Memory B cell (primary cell): ENCODE measurements around the gene SCD5.

Experiments used
- ATAC-seq: fragments of 150-1000 bp; cut with Tn5 transposase; 2 replicates; pipeline ENCODE4 v1.10.0; 2021; ENCODE audit warnings: low read depth, mild to moderate bottlenecking, moderate library complexity
- DNase-seq, 2 donors: peaks; one replicate each; pipeline ENCODE4 v3.0.0; 2022; ENCODE audit warnings: low spot score in 2 of 2
- H3K27ac Mint-ChIP-seq: one replicate; pipeline ENCODE4 v1.8.0; 2022; ENCODE audit warnings: mild to moderate bottlenecking, moderate library complexity, mixed read lengths
- H3K27me3 Mint-ChIP-seq: one replicate; pipeline ENCODE4 v1.8.0; 2022; ENCODE audit warnings: mixed read lengths
- H3K36me3 Mint-ChIP-seq: one replicate; pipeline ENCODE4 v1.8.0; 2022; ENCODE audit warnings: mild to moderate bottlenecking, mixed read lengths
- H3K4me1 Mint-ChIP-seq: one replicate; pipeline ENCODE4 v1.8.0; 2022; ENCODE audit warnings: mixed read lengths
- H3K4me3 Mint-ChIP-seq: one replicate; pipeline ENCODE4 v1.8.0; 2022; ENCODE audit warnings: mild to moderate bottlenecking, moderate library complexity, mixed read lengths
- H3K9me3 Mint-ChIP-seq: one replicate; pipeline ENCODE4 v1.8.0; 2022; ENCODE audit warnings: mixed read lengths

SCD5 gene

GRCh38 chr4:82744284-82744968 is 54.2 kb downstream of the SCD5 start:
- Mint-ChIP-seq H3K4me3 (no peak overlapping the region), H3K4me1 (peaks cover under 1% of the 10 kb centered on the region), H3K9me3 (no peaks in the 10 kb centered on the region), H3K27me3 (peaks cover 21% of the 10 kb centered on the region), H3K27ac (no peak overlapping the region), H3K36me3 (no peaks in the 10 kb centered on the region)
- ATAC-seq (no peak), DNase-seq (no peak)

GRCh38 chr4:82741188-82741587 is 57.4 kb downstream of the SCD5 start:
- H3K27me3 Mint-ChIP-seq, result peaks cover 19% of the 10 kb centered on the region
- H3K36me3 Mint-ChIP-seq, result no peaks in the 10 kb centered on the region
- H3K27ac Mint-ChIP-seq, result no peak overlapping the region
- ATAC-seq (no peak), DNase-seq (no peak)
- no peak overlapping the region for H3K4me3 Mint-ChIP-seq
- H3K4me1 Mint-ChIP-seq, result peaks cover 2% of the 10 kb centered on the region
- H3K9me3 Mint-ChIP-seq, result no peaks in the 10 kb centered on the region

GRCh38 chr4:82739287-82740190 is 59.1 kb downstream of the SCD5 start:
- DNase-seq (peak; percentile 34 to 38), ATAC-seq (peak; percentile 92)
- peaks cover 12% of the 10 kb centered on the region for H3K27me3 Mint-ChIP-seq

GRCh38 chr4:82737354-82737753 is 61.2 kb downstream of the SCD5 start:
- Mint-ChIP-seq H3K27ac (no peak overlapping the region), H3K27me3 (peaks cover 19% of the 10 kb centered on the region), H3K4me3 (no peak overlapping the region)

More at GRCh38 chr4:82739287-82740190, 59.1 kb downstream of the SCD5 start:
- H3K36me3 Mint-ChIP-seq, result no peaks in the 10 kb centered on the region
- no peak overlapping the region for H3K4me3 Mint-ChIP-seq
- H3K27ac Mint-ChIP-seq, result no peak overlapping the region
- H3K9me3 Mint-ChIP-seq, result no peaks in the 10 kb centered on the region
- H3K4me1 Mint-ChIP-seq, result peaks cover 2% of the 10 kb centered on the region

GRCh38 chr4:82733636-82734035 is 65.0 kb downstream of the SCD5 start:
- ATAC-seq (no peak), DNase-seq (no peak)
- Mint-ChIP-seq H3K9me3 (no peaks in the 10 kb centered on the region), H3K4me1 (no peaks in the 10 kb centered on the region), H3K27me3 (peaks cover 15% of the 10 kb centered on the region), H3K36me3 (no peaks in the 10 kb centered on the region), H3K27ac (no peak overlapping the region), H3K4me3 (no peak overlapping the region)

More at GRCh38 chr4:82737354-82737753, 61.2 kb downstream of the SCD5 start:
- Mint-ChIP-seq H3K36me3 (no peaks in the 10 kb centered on the region), H3K9me3 (no peaks in the 10 kb centered on the region), H3K4me1 (peaks cover 2% of the 10 kb centered on the region)
- ATAC-seq (no peak), DNase-seq (no peak)

GRCh38 chr4:82728301-82728700 is 70.3 kb downstream of the SCD5 start:
- Mint-ChIP-seq H3K27me3 (peaks cover 7% of the 10 kb centered on the region), H3K27ac (no peak overlapping the region)
- no peak for DNase-seq

GRCh38 chr4:82726596-82726995 is 72.0 kb downstream of the SCD5 start:
- Mint-ChIP-seq H3K36me3 (no peaks in the 10 kb centered on the region), H3K27ac (no peak overlapping the region), H3K4me3 (no peak overlapping the region), H3K27me3 (peaks cover 1% of the 10 kb centered on the region), H3K9me3 (no peaks in the 10 kb centered on the region), H3K4me1 (no peaks in the 10 kb centered on the region)
- ATAC-seq (no peak), DNase-seq (no peak)

More at GRCh38 chr4:82728301-82728700, 70.3 kb downstream of the SCD5 start:
- Mint-ChIP-seq H3K9me3 (no peaks in the 10 kb centered on the region), H3K36me3 (no peaks in the 10 kb centered on the region), H3K4me3 (no peak overlapping the region), H3K4me1 (no peaks in the 10 kb centered on the region)
- ATAC-seq, result no peak

GRCh38 chr4:82721819-82722423 is 76.7 kb downstream of the SCD5 start:
- Mint-ChIP-seq H3K36me3 (no peaks in the 10 kb centered on the region), H3K4me3 (no peak overlapping the region), H3K27ac (no peak overlapping the region), H3K4me1 (no peaks in the 10 kb centered on the region), H3K9me3 (no peaks in the 10 kb centered on the region), H3K27me3 (peaks cover 2% of the 10 kb centered on the region)
- DNase-seq (no peak), ATAC-seq (no peak)

GRCh38 chr4:82718162-82718940 is 80.2 kb downstream of the SCD5 start:
- H3K27ac Mint-ChIP-seq, result no peak overlapping the region
- DNase-seq (no peak), ATAC-seq (no peak)
- H3K4me3 Mint-ChIP-seq, result no peak overlapping the region
- no peaks in the 10 kb centered on the region for H3K4me1 Mint-ChIP-seq
- H3K27me3 Mint-ChIP-seq, result peaks cover 9% of the 10 kb centered on the region
- no peaks in the 10 kb centered on the region for H3K9me3 Mint-ChIP-seq
- no peaks in the 10 kb centered on the region for H3K36me3 Mint-ChIP-seq

GRCh38 chr4:82715731-82716617 is 82.6 kb downstream of the SCD5 start:
- H3K27me3 Mint-ChIP-seq, result peaks cover 9% of the 10 kb centered on the region

GRCh38 chr4:82713856-82714255 is 84.7 kb downstream of the SCD5 start:
- Mint-ChIP-seq H3K27me3 (peaks cover 10% of the 10 kb centered on the region), H3K27ac (no peak overlapping the region)

More at GRCh38 chr4:82715731-82716617, 82.6 kb downstream of the SCD5 start:
- DNase-seq (no peak), ATAC-seq (no peak)
- Mint-ChIP-seq H3K27ac (no peak overlapping the region), H3K9me3 (no peaks in the 10 kb centered on the region), H3K4me1 (no peaks in the 10 kb centered on the region), H3K4me3 (no peak overlapping the region), H3K36me3 (no peaks in the 10 kb centered on the region)

GRCh38 chr4:82712561-82712960 is 86.0 kb downstream of the SCD5 start:
- Mint-ChIP-seq H3K36me3 (no peaks in the 10 kb centered on the region), H3K4me1 (no peaks in the 10 kb centered on the region), H3K9me3 (no peaks in the 10 kb centered on the region), H3K27ac (no peak overlapping the region), H3K4me3 (no peak overlapping the region), H3K27me3 (peaks cover 13% of the 10 kb centered on the region)
- DNase-seq (no peak), ATAC-seq (no peak)

More at GRCh38 chr4:82713856-82714255, 84.7 kb downstream of the SCD5 start:
- Mint-ChIP-seq H3K9me3 (no peaks in the 10 kb centered on the region), H3K4me3 (no peak overlapping the region), H3K4me1 (no peaks in the 10 kb centered on the region), H3K36me3 (no peaks in the 10 kb centered on the region)
- no peak for ATAC-seq
- DNase-seq, result no peak
